Colonic mucosa (tissue), 4 donors: Measurements from ENCODE around the gene CMSS1. TPM values are rescaled to one million over a fixed set of nuclear protein-coding genes. Genes with fewer than 3 reads are reported as not detected.
A peak's percentile ranks its signal among the peaks of the same experiment; 100 is the strongest.

ENCODE experiments used
- DNase-seq: peaks from one replicate; pipeline ENCODE4 v3.0.0-alpha.2; 2020
- H3K27ac ChIP-seq: fragments of 200-600 bp; one replicate; pipeline ENCODE4 v1.8.0; 2021
- H3K27me3 ChIP-seq: fragments of 200-600 bp; one replicate; pipeline ENCODE4 v1.8.0; 2021
- H3K36me3 ChIP-seq: fragments of 200-600 bp; one replicate; pipeline ENCODE4 v1.8.0; 2021
- H3K4me1 ChIP-seq: fragments of 200-600 bp; one replicate; pipeline ENCODE4 v1.8.0; 2021; ENCODE audit warnings: mild to moderate bottlenecking
- H3K4me3 ChIP-seq: fragments of 200-600 bp; one replicate; pipeline ENCODE4 v1.8.0; 2021
- H3K9ac ChIP-seq, 2 donors: one replicate each; pipeline ENCODE4 v1.7.0; 2013; ENCODE audit warnings: control low read depth in 2 of 2, low read depth in 2 of 2, low read length in 2 of 2
- H3K9me3 ChIP-seq: fragments of 200-600 bp; one replicate; pipeline ENCODE4 v1.8.0; 2021
- CTCF ChIP-seq: fragments of 200-600 bp; IDR thresholded peaks from one replicate; pipeline ENCODE4 v1.8.0; 2022; ENCODE audit warnings: antibody characterized with exemption, mild to moderate bottlenecking
- intact Hi-C: fragments of 100-400 bp; cut with DNase I; formaldehyde crosslinking; loops from one replicate; pipeline ENCODE4 v1.14.1; 2022
- total RNA-seq, 2 donors: library from RNA; stranded (reverse); fragmentation: NEBNext Ultra II Directional in 1 of 2; extraction: Animal tissue kit (Norgen Biotek cat#: 25700) in 1 of 2; gene quantifications; one replicate each; pipeline ENCODE4 v1.2.1, GENCODE V29; 2021
- donor health status: healthy.
- donor health status: DM: no; HTN: no; CAD: no.
- donor health status: DM: no; HTN: no; CAD: no.

The CMSS1 gene
- total RNA-seq, 2 donors from 2014 or later: 10.7 to 24.7 TPM

- TF ChIP-seq CTCF: no peak
- DNase-seq: no peak
- H3K4me3 ChIP-seq: no peak overlapping the region
- H3K4me1 ChIP-seq: no peaks in the 10 kb centered on the region
- intact Hi-C loops: no loop called here
- no peaks in the 10 kb centered on the region for H3K36me3 ChIP-seq
- no peak overlapping the region for H3K9ac ChIP-seq
- no peaks in the 10 kb centered on the region for H3K9me3 ChIP-seq
- H3K27ac ChIP-seq: no peak overlapping the region
- no peaks in the 10 kb centered on the region for H3K27me3 ChIP-seq
Measured at GRCh38 chr3:100084100-100084806, 266.6 kb downstream of the CMSS1 start.

- no peaks in the 10 kb centered on the region for H3K27me3 ChIP-seq
- H3K4me3 ChIP-seq: no peak overlapping the region
- H3K36me3 ChIP-seq: no peaks in the 10 kb centered on the region
- TF ChIP-seq CTCF: no peak
- intact Hi-C loops: no loop called here
- H3K4me1 ChIP-seq: no peaks in the 10 kb centered on the region
- no peak overlapping the region for H3K27ac ChIP-seq
- no peak for DNase-seq
- no peak overlapping the region for H3K9ac ChIP-seq
- H3K9me3 ChIP-seq: no peaks in the 10 kb centered on the region
Measured at GRCh38 chr3:100086401-100086800, 268.7 kb downstream of the CMSS1 start.

DNA sequence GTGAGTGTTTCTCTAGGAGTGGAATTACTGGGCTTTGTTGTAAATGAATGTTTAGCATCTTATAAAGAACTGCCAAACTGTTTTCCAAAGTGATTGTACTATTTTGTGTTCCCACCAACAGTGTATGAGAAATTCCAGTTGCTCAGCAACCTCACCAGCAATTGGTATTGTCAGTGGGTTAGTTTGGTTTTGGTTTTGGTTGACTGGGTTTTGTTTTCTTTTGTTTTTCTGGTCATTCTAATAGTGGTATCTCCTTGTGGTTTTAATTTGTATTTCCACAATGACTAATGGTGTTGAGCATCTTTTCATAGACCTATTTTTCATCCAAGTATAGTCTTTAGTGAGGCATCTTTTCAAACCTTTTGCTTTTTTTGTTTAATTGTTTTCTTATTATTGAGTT, 269.5 kb downstream of the CMSS1 start:
- Histone ChIP-seq H3K9ac (no peak overlapping the region), H3K27me3 (no peaks in the 10 kb centered on the region), H3K4me1 (no peaks in the 10 kb centered on the region), H3K9me3 (no peaks in the 10 kb centered on the region), H3K27ac (no peak overlapping the region), H3K36me3 (no peaks in the 10 kb centered on the region), H3K4me3 (no peak overlapping the region)
- TF ChIP-seq CTCF: no peak
- intact Hi-C loops: no loop called here
- DNase-seq: no peak

DNA sequence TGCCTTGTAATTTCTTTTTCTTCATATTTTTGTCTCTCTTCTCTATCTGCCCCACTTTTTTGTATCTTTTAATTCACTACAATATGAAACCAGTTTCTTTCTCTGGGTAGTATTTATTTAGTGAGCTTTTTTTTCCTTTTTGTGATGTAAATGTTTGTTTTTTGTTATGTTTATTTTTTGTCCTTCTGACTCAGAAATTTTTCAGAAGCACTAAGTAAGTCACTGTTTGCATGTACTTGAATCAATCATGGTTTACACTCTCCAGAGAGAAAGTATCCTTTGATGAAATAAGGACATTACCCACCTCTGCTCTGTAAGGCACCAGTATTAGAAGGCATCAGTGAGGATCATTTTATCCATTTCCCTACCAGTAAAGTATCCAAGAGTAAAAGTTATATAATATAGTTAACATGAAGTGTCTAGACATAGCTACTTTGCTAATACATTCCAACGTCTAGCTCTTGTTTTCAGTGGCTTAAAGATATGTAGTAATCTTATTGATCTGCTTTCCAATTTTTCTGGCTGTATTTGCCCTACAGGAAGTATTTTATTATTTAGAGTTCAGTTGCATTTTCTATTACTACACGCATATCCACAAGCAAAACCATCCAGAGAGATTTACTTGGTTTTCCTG, 271.2 kb downstream of the CMSS1 start:
- H3K27ac ChIP-seq: no peak overlapping the region
- no peaks in the 10 kb centered on the region for H3K9me3 ChIP-seq
- intact Hi-C loops: no loop called here
- H3K4me1 ChIP-seq: no peaks in the 10 kb centered on the region
- no peaks in the 10 kb centered on the region for H3K27me3 ChIP-seq
- H3K4me3 ChIP-seq: no peak overlapping the region
- no peak for TF ChIP-seq CTCF
- H3K36me3 ChIP-seq: no peaks in the 10 kb centered on the region
- DNase-seq: no peak
- H3K9ac ChIP-seq: no peak overlapping the region

DNA sequence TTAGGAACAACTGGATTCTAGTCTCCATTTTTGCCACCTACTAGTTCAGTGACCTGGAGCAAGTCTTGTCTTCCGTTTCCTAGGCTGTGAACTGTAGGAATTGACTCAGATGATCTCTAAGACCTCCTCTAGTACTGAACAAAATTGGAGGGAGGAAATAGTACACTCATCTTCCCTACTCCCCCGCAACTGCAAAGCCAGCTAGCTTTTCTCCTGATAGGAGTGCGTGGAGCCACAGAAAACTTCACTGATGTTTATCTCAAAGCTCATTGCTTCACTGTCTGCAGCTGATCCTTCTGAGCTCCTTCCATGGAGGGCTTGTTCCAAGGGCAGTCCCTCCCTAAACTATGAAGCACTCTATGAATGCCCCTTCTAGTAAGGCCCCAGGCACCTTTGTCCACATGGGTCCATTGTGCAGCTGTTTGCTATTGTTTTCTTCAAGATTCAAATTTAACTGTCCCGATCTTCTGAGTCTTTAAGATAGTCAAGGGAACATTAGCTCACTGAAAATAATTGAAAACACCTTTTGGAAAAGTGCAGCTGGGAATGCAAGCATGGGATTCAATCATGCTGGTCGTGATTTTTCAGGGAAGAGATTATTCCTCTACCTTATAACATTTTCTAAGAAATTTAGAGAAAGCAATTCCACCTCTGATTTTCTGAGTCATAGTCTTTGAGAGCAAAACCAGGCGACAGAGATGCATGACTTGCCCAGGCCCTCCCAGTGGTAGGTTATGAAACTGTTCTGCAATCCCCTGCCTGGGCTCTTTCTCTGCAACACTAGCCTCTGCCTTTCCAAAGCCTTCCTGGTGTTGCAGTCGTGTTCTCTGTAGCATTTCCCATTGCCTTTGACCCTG, 272.4 kb downstream of the CMSS1 start:
- intact Hi-C loops: no loop called here
- no peaks in the 10 kb centered on the region for H3K27me3 ChIP-seq
- no peak overlapping the region for H3K4me3 ChIP-seq
- H3K27ac ChIP-seq: no peak overlapping the region
- no peaks in the 10 kb centered on the region for H3K36me3 ChIP-seq
- no peaks in the 10 kb centered on the region for H3K9me3 ChIP-seq
- no peak for DNase-seq
- no peak overlapping the region for H3K9ac ChIP-seq
- no peaks in the 10 kb centered on the region for H3K4me1 ChIP-seq
- peak; percentile 16 for TF ChIP-seq CTCF
